GM21381 (cell line): Measurements from ENCODE around the gene NUDT4B.
"Not testable (repeated sequence)": the region's sequence is repeated elsewhere in the genome, so short reads cannot be mapped to it uniquely, and the experiment has no call there.

Experiments used
- ATAC-seq: cut with Tn5 transposase; IDR thresholded peaks from one replicate; pipeline ENCODE4 v1.9.1; 2021; ENCODE audit warnings: mild to moderate bottlenecking, moderate library complexity; ENCODE audit not compliant: unreplicated experiment

Gene NUDT4B

GRCh38 chr1:148735538-148735937 is 13.0 kb upstream of the NUDT4B start:
- peak; percentile 54 for ATAC-seq

DNA sequence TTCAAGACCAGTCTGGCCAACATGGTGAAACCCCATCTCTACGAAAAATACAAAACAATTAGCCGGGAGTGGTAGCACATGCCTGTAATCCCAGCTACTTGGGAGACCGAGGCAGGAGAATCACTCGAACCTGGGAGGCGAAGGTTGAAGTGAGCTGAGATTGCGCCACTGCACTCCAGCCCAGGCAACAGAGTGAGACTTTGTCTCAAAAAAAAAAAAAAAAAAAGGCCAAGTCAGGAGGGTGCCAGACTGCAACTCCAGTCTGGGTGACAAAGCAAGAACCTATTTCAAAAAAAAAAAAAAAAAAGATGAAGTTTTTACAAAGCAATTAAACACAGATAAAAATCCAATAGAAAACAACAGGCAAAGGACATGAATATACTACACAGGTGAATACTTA is 9.9 kb upstream of the NUDT4B start:
- not testable (repeated sequence) for ATAC-seq

DNA sequence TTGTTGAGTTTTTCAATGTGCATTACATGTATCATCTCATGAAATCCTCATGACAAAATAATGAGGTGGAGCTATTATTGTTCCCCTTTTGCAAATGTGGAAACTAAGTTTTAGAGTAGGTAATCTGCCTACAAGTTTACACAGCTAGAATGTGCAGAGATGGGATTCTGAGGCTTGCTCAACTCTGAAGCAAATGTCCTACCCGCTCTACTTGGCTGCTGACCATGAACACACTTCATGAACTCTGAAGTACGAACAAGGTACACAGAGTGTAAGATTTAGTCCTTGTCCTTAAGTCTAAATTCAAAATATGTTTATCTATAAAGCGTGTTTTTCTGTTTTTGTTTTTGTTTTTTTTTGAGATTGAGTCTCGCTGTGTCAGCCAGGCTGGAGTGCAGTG is 5.4 kb upstream of the NUDT4B start:
- ATAC-seq: not testable (repeated sequence)

DNA sequence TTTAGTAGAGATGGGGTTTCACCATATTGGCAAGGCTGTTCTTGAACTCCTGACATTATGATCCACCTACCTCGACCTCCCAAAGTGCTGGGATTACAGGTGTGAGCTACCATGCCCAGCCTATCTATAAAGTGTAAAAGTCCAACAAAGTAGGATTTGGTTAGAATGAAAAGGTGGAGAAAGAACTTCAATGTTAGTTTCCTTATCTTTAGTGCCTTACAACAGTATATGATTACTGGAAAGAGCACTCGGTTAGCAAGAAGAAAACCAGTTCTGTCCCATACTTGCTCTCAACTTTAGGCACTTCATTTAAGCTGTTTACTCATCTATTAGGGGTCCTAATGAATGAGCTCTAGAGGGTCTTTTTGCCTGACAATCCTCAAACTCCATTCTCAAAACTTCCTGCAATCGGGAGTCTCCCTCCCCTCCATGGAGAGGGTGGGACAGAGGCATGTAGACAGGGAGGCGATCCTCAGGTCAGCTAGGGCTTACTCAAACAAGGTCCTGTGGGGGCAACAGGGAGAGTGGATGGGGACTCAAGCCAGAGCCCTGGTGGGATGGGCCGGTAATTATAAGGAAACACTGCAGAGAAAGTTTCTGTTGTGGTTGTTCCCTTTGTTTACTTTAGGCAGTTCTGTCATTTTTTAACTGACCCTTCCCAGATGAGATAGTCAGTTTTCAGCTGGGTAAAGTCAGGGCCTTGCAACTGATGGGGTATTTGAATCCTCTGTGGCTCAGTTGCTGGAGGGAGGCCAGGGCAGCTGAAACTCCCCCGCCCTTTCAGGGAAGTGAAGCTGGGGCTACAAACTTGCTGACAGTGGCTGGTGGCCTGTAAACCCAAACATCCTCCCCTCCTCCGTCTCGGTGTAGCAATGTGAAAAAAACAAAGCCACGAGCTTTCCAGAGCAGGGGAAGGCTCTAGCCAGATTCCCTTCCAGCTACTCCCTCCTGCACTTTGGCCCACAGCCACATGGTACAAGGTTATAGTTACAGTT is 4.6 kb upstream of the NUDT4B start:
- peak; percentile 62 for ATAC-seq

GRCh38 chr1:148749335-148749681 is 734 bp downstream of the NUDT4B start:
- peak; percentile 82 for ATAC-seq

DNA sequence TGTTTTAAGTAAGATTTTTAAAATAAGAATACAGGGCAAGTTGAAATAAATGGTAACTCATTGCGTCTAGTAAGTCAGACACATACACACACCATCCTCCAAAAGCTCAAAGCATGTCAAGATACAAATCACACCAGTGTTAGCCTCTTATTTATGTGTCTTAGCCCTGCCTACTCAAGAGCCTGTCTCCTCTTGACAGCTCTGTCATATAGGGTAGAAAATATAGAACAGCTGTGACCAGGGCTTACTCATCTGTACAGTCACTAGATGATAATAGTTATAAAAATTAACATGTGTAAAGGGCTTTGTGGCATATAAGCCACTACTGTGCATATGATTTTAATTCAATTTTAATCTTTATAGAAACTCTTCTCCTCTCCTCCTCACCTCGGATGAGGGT is 7.7 kb downstream of the NUDT4B start:
- not testable (repeated sequence) for ATAC-seq

- not testable (repeated sequence) for ATAC-seq
These were observed 8.9 kb downstream of the NUDT4B start for GRCh38 chr1:148757446-148757845.

DNA sequence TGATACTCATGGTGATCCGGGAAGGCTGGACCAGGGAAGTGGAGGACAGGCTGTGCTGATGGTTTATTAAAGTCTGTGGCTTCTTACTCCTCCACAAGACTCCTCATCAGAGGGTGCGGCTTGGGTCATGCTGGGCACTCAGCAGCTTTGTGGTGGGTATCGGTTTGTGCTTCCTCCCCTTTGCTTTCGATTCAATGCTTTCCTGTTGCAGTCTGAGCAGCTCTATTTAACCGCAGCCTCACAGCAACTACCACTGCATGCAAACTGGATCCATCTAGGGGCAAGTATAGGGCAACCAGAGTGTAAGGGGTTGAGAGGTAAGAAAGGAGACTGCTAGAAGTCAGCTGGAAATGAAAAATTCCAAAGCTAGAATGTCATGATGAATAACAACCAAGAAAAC is 9.8 kb downstream of the NUDT4B start:
- peak; percentile 95 for ATAC-seq

GRCh38 chr1:148758925-148759324 is 10.4 kb downstream of the NUDT4B start:
- not testable (repeated sequence) for ATAC-seq

- not testable (repeated sequence) for ATAC-seq
These were observed 11.2 kb downstream of the NUDT4B start for GRCh38 chr1:148759749-148760148.

- not testable (repeated sequence) for ATAC-seq
These were observed 11.6 kb downstream of the NUDT4B start for GRCh38 chr1:148760206-148760605.

GRCh38 chr1:148761360-148761759 is 12.8 kb downstream of the NUDT4B start:
- not testable (repeated sequence) for ATAC-seq

DNA sequence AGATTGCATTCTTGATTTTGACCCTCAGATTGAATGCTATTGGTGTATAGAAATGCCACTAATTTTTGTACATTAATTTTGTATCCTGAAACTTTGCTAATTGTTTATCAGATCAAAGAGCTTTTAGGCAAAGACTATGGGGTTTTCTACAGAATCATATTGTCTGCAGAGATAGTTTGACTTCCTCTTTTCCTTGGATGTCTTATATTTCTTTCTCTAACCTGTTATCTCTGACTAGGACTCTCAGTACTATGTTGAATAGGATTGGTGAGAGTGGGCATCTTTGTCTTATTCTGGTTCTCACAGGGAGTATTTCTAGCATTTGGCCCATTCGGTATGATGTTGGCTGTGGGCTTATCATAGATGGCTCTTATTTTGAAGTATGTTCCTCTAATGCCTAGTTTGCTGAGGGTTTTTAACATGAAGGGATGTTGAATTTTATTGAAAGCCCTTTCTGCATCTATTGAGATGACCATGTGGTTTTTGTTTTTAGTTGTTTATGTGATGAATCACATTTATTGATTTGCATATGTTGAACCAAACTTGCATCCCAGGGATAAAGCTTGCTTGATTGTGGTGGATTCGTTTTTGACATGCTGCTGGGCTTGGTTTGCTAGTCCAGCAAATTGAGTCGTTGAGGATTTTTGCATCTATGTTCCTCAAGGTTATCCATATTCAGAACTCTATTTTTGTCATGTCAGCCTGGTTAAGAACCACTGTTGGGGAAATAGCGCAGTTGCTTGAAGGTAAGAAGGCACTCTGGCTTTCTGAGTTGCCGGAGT is 16.9 kb downstream of the NUDT4B start:
- ATAC-seq: not testable (repeated sequence)

- ATAC-seq: not testable (repeated sequence)
These were observed 20.0 kb downstream of the NUDT4B start for GRCh38 chr1:148768541-148768940.

DNA sequence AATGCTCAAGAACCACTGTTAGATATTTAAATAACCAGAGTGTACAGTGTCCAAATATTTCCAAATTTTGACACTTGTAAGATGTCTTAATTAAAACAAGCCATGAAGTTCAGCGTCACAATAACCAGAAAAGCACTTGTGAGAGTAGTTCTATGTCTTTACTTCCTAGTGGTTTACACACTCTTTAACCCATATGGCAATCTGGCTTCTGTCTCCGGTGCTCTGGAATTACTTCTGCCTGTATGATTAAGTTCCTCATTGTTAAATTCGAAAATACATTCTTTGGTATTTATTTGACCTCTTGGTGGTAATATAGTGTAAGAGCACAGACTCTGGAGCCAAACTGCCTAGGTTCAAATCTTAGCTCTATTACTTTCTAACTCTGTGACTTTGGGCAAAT is 20.9 kb downstream of the NUDT4B start:
- not testable (repeated sequence) for ATAC-seq

- ATAC-seq: not testable (repeated sequence)
These were observed 25.1 kb downstream of the NUDT4B start for GRCh38 chr1:148773690-148774089.

DNA sequence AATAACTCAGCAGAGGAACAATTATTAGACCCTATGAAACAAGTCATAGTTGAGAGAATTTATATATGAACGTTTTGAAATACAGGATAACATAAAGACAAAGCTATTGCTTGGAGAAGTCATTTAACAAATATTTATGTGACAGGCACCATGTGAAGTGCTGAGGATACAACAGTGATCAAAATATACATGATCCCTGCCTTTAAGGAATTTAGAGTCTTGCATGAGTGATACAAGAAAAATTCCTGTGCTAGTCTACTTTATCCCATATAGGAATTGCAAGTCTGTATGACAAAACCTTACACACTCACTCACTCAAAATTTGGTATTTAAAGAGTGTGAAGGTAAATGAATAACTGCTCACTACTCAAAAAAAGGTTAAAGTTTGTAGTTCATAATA is 25.5 kb downstream of the NUDT4B start:
- not testable (repeated sequence) for ATAC-seq

DNA sequence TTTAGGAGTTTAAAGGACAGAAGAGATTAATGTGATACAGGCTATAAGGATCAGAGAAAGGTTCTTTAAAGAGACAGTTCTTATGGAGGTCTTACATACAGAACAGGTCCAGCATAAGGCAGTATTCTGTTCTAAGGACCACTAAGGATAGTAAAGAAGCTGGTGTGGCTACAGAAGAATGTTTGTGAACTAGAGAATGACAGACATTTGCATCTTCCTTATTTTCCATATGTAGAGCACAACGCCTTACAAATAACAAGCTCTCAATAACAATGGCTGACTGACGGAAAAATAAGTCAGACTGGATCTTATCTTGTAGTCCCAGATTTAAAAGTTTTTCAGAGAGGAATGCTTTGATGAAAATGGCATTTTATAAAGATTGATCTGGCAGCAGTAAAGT is 26.7 kb downstream of the NUDT4B start:
- not testable (repeated sequence) for ATAC-seq

DNA sequence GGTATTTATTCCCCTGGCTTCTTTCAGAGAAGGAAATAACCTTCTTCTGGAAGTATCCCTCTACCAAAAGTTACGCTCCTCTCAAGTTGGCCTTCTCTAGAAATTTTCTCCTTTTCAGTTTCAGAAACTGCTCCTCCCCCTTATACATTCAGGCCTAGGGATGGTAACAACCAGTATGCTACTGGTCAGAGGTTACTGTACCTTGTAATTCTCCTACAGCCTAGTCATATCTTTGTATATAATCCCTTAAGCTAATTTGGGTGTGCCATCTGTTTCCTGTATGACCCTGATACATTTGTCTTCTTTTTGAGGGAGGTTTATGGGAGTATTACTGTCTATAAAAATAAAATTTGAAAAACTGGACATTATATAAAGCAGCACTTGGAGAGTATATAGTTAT is 29.1 kb downstream of the NUDT4B start:
- not testable (repeated sequence) for ATAC-seq

- not testable (repeated sequence) for ATAC-seq
These were observed 31.8 kb downstream of the NUDT4B start for GRCh38 chr1:148780404-148780803.

DNA sequence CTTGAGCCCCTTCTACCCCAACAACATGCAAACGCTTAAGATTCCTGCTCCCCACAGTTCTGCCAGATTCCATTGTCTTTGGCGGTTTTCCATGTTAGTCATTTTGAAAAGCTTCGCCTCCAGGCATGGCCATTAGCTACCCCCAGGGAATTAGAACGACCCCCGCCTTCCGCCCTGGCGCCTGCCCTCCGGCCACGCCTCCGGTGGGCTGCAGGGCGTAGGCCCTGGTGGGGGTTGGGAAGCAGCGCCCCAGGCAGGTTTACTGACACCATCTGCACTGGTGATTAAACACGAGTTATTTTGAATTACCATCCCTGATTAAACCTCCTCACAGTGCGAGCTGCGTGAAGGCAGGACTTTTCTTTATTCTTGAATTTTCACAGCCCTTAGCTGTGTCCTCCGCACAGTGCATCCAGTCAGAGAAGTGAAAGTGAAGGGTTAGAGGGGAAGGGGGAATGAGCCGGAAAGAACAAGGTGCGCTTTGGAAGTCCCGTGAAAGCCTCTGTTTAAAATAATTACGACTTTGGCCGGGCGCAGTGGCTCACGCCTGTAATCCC is 43.0 kb downstream of the NUDT4B start:
- not testable (repeated sequence) for ATAC-seq
